Progenitor cell of endocrine pancreas (in vitro differentiated cells): ENCODE data around the gene PFKFB2. TPM values are rescaled to one million over a fixed set of nuclear protein-coding genes. Genes with fewer than 3 reads are reported as not detected.

ENCODE experiments used
- DNase-seq: peaks from one replicate; pipeline ENCODE4 v3.0.0; 2021; ENCODE audit warnings: low spot score; ENCODE audit not compliant: unreplicated experiment
- H3K27ac Mint-ChIP-seq: 2 replicates; pipeline ENCODE4 v1.8.0; 2021; ENCODE audit warnings: mild to moderate bottlenecking, moderate library complexity, mixed read lengths
- H3K27me3 Mint-ChIP-seq: 2 replicates; pipeline ENCODE4 v1.8.0; 2021; ENCODE audit warnings: mixed read lengths
- H3K36me3 Mint-ChIP-seq: 2 replicates; pipeline ENCODE4 v1.8.0; 2022; ENCODE audit warnings: mixed read lengths; ENCODE audit not compliant: insufficient read depth
- H3K4me1 Mint-ChIP-seq: 2 replicates; pipeline ENCODE4 v1.8.0; 2021; ENCODE audit warnings: low read depth, mixed read lengths
- H3K4me3 Mint-ChIP-seq: 2 replicates; pipeline ENCODE4 v1.8.0; 2021; ENCODE audit warnings: low read depth, mild to moderate bottlenecking, moderate library complexity, mixed read lengths
- H3K9me3 Mint-ChIP-seq: 2 replicates; pipeline ENCODE4 v1.8.0; 2021; ENCODE audit warnings: low read depth, mixed read lengths
- total RNA-seq: library from RNA; stranded (reverse); gene quantifications from 2 replicates; pipeline ENCODE4 v1.2.1, GENCODE V29; 2021
- TF ChIP-seq, protein P1 (sequence below): fragments of 200-600 bp; sonication (generic); IDR thresholded peaks from one replicate; pipeline ENCODE4 v1.5.0; 2021; ENCODE audit warnings: antibody characterized with exemption, mild to moderate bottlenecking; ENCODE audit not compliant: unreplicated experiment

Gene PFKFB2
- total RNA-seq, 1 donor from 2014 or later: 9.6 TPM

DNA sequence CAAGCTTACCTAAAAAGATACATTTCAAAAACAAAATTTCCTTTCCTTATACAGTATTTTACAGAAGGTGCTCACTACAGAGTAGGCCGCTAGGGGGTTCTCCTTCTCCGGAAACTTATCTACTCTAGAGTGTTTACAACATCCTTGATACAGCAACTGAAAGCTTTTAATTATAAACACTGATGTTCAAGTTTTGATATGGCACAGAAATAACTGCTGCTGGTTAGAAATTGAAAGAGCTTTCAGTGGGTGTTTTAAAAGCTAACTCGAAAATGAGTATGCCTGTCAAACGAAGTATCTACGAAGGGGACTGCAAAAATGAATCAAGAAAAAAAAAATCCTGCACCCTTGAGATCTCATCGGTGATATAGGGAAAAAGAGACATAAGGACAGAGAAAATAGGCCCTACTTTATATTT, 3.1 kb upstream of the PFKFB2 start:
- H3K27ac Mint-ChIP-seq: peak overlapping the region; percentile 98
- H3K9me3 Mint-ChIP-seq: no peaks in the 10 kb centered on the region
- TF ChIP-seq, protein P1, sequence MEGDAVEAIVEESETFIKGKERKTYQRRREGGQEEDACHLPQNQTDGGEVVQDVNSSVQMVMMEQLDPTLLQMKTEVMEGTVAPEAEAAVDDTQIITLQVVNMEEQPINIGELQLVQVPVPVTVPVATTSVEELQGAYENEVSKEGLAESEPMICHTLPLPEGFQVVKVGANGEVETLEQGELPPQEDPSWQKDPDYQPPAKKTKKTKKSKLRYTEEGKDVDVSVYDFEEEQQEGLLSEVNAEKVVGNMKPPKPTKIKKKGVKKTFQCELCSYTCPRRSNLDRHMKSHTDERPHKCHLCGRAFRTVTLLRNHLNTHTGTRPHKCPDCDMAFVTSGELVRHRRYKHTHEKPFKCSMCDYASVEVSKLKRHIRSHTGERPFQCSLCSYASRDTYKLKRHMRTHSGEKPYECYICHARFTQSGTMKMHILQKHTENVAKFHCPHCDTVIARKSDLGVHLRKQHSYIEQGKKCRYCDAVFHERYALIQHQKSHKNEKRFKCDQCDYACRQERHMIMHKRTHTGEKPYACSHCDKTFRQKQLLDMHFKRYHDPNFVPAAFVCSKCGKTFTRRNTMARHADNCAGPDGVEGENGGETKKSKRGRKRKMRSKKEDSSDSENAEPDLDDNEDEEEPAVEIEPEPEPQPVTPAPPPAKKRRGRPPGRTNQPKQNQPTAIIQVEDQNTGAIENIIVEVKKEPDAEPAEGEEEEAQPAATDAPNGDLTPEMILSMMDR: peak; percentile 84
- peaks cover 6% of the 10 kb centered on the region for H3K27me3 Mint-ChIP-seq
- H3K4me1 Mint-ChIP-seq: peaks cover 32% of the 10 kb centered on the region
- H3K36me3 Mint-ChIP-seq: peaks cover 7% of the 10 kb centered on the region
- no peak for DNase-seq
- H3K4me3 Mint-ChIP-seq: peak overlapping the region; percentile 97

DNA sequence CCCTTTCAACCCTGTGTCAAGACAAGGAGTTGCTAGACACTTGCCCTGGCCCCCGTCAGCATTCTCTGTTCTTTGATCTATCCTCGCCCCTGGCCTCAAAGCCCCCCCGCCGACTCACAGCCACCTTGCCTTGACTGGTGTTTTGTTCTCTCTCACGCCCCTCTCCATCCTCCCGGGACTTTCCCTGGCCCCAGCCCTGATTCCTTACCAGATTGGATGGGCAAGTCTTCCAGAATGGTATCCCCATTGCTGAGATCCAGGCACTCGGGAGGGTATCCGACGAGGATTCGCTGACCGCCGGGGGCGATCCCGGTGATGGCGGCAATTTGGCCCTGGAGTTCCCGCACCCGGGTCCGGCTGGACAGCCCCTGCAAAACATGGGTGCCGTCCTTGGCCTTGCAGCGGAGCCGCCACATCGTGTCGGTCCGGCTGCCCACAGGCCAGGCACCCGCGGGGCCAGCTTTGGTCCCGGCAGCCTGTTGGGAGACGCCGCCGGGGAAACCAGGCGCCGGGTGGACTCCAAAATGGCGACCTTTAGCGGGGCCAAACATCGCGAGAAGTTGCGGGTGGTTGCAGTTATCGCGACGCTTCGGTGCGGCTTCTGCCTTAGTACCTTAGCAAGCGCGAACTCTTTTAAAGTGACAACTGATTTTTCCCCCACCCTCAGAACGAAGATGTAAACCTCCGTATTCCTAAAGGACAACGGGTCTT, 2.4 kb upstream of the PFKFB2 start:
- Mint-ChIP-seq H3K36me3 (peaks cover 7% of the 10 kb centered on the region), H3K27ac (peak overlapping the region; percentile 98), H3K27me3 (peaks cover 6% of the 10 kb centered on the region), H3K4me1 (peaks cover 30% of the 10 kb centered on the region), H3K9me3 (no peaks in the 10 kb centered on the region), H3K4me3 (peak overlapping the region; percentile 97)
- DNase-seq: peak; percentile 79
- TF ChIP-seq, protein P1: no peak

DNA sequence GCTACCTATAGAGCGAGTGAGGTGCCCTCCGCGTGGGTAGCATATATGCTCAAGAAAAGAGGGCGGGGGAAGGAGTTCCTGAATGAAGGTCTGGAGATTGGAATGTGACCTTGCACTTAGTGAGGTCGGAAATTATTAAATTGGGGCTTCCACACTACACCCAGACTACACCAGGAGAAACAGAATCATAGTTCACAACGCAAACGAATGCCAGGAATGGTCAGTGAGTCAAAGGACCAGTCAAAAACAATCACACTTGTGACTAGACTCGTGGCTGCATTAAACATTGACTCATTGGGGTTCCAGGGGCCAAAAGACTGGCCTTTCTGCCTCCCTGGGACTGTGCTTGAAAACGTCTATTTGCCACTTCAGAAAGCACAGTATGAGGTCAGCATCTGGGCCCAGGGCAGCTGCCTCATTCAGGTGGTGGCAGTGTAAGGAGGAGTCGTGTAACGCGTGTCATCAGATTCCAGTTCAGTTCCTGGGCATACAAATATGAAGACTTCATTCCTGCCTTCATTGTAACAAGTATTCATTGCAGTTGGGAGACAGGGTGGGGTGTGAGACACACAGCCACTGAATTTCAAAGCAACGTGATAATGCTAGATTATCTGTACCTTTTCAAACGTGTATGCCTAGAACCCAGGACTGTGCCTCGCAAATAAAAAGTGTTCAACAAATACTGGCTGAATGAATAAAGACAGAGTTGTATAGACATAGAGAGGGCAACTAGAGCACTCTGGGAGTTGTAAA, 1.7 kb upstream of the PFKFB2 start, which contains the start of gene YOD1:
Gene YOD1 (minus strand): TSS at position 18 of the 753 bp plus-strand sequence. CDS start 178 bp downstream, outside the sequence.
- peaks cover 25% of the 10 kb centered on the region for H3K4me1 Mint-ChIP-seq
- peak within 1 kb of the TSS; percentile 98 for H3K27ac Mint-ChIP-seq
- DNase-seq: no peak
- H3K27me3 Mint-ChIP-seq: peaks cover 6% of the 10 kb centered on the region
- no peaks in the 10 kb centered on the region for H3K9me3 Mint-ChIP-seq
- TF ChIP-seq, protein P1: no peak
- peak within 1 kb of the TSS; percentile 97 for H3K4me3 Mint-ChIP-seq
- H3K36me3 Mint-ChIP-seq: peaks cover 5% of the 10 kb centered on the region

DNA sequence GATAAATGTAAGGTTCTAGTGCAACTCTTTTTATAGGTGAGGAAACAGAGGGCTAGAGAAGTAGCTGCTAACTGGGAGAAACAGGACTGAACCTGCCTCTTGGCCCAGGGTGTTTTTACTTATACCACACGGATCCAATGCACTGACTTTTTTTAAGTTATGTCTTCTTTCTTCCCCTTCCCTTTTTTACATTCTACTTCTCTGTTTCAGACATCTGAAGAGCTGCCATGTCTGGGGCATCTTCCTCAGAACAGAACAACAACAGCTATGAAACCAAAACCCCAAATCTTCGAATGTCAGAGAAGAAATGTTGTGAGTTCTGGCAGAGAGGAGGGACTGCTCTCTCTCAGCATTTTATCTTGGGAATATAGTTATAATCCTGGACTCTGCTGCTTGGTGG, 1.4 kb downstream of the PFKFB2 start:
- Mint-ChIP-seq H3K36me3 (no peaks in the 10 kb centered on the region), H3K4me3 (peak overlapping the region; percentile 97), H3K27ac (no peak overlapping the region), H3K4me1 (peaks cover 10% of the 10 kb centered on the region), H3K9me3 (no peaks in the 10 kb centered on the region), H3K27me3 (peaks cover 6% of the 10 kb centered on the region)
- DNase-seq: no peak
- TF ChIP-seq, protein P1: no peak

DNA sequence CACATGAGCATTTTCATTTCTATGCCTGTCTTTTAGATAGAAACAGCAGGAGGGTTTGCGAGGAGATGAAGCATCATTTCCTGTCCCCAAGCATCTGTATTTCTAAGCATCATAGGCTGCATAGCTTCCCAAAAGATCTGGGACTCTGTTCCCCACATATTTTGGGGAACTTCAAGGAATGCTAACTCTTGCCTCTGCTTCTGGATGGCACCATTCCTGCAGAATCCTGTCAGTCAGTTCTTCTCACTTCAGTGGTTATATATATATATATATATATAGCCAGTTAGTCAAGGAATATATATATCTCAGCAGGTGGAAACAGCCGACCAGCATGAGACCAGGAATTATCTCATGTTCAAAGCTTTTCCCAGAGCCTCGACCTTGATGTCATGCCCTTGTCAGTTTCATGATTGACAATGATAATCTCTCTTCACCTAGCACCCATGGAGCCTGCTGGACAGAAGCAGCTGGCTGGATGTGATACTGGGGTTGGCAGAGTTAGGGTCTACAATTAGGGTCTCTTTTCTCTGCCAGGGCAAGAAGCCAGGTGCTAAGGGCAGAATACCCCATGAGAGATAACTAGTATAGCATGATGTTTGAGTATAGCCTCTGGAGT, 2.4 kb downstream of the PFKFB2 start:
- Mint-ChIP-seq H3K27ac (no peak overlapping the region), H3K4me1 (peaks cover 5% of the 10 kb centered on the region), H3K9me3 (no peaks in the 10 kb centered on the region), H3K27me3 (peaks cover 6% of the 10 kb centered on the region), H3K36me3 (no peaks in the 10 kb centered on the region), H3K4me3 (no peak overlapping the region)
- TF ChIP-seq, protein P1: no peak
- DNase-seq: no peak
